ENCODE results near the gene DLGAP1. TPM values are rescaled to one million over a fixed set of nuclear protein-coding genes. Genes with fewer than 3 reads are reported as not detected.

The DLGAP1 gene
- total and polyA plus RNA-seq, 10 of the 15 experiments (the other 5 are each of a cell fraction or from before 2014, with no cell fraction given), result 0.23 to 27.6 (median 1.9) TPM

- TF ChIP-seq YY1 (IDR thresholded peaks at IDR 0.05; ENCODE audit: low read depth, low read length), result no peak
- no peak for TF ChIP-seq FOXK2 (IDR thresholded peaks at IDR 0.05)
- TF ChIP-seq EZH2 (IDR thresholded peaks at IDR 0.05; ENCODE audit: borderline replicate concordance, control insufficient read depth, low read depth, low read length), result no peak
- no peak for TF ChIP-seq NR2C2 (IDR thresholded peaks at IDR 0.05; ENCODE audit: borderline replicate concordance, control insufficient read depth, insufficient read length, low read depth)
These were observed 311.5 kb downstream of the DLGAP1 start (continued) for GRCh38 chr18:4143585-4143984.

- no peak overlapping the region for H3K4me3 ChIP-seq
- H3K27me3 ChIP-seq (replicated peaks in 1 of 2; ENCODE audit: control insufficient read depth in 2 of 2, insufficient read depth in 2 of 2, low read length in 1 of 2), result no peaks in the 10 kb centered on the region
- RAD21 ChIA-PET (ENCODE audit: unreplicated experiment), result interaction anchor here (0.8 kb wide), 1 partner anchor 33 kb away, joined by 3 read pairs; no protein-coding TSS in a partner anchor
- SMC1A ChIA-PET (ENCODE audit: uncharacterized antibody, unreplicated experiment), result interaction anchor here (1.3 kb wide), 1 partner anchor 34 kb away, joined by 5 read pairs; no protein-coding TSS in a partner anchor
- intact Hi-C loops (cut with micrococcal nuclease; ENCODE audit: unreplicated experiment), result no loop called here
- CTCF ChIA-PET, result interaction anchor here (1.8 kb wide), 1 partner anchor 11 kb away, joined by 4 read pairs; no protein-coding TSS in a partner anchor
- FAIRE-seq (no peak), DNase-seq (ENCODE audit: low read depth, low spot score) (no peak), ATAC-seq (no peak)
- H3K4me2 ChIP-seq (ENCODE audit: control insufficient read depth, insufficient read depth), result no peak overlapping the region
- no peaks in the 10 kb centered on the region for H4K20me1 ChIP-seq (ENCODE audit: control insufficient read depth, insufficient read depth)
- H2AFZ ChIP-seq (ENCODE audit: control insufficient read depth, low read depth, low read length), result no peak overlapping the region
- TF ChIP-seq IRF3 (IDR thresholded peaks at IDR 0.05) (no peak), ZBTB11 (CRISPR knock-in tag; IDR thresholded peaks at IDR 0.05) (no peak), NBN (IDR thresholded peaks at IDR 0.05) (no peak), EGR1 (IDR thresholded peaks at IDR 0.05; ENCODE audit: borderline replicate concordance in 1 of 2, low read depth in 2 of 2, low read length in 2 of 2) (no peak), USF2 (IDR thresholded peaks at IDR 0.05; ENCODE audit: borderline replicate concordance, low read depth, low read length) (no peak), ZBED1 (IDR thresholded peaks at IDR 0.05; ENCODE audit: borderline replicate concordance) (no peak)
- no peaks in the 10 kb centered on the region; a peak in 1 of 4 replicates for H3K36me3 ChIP-seq (ENCODE audit: control insufficient read depth in 2 of 2, insufficient read depth in 2 of 2, low read length in 1 of 2)
- BruUV-seq (replicated peaks), result no TSS peak
- H3K9ac ChIP-seq (ENCODE audit: control insufficient read depth, insufficient read depth, low read length), result no peak overlapping the region
- no peak overlapping the region for H3K27ac ChIP-seq (ENCODE audit: control insufficient read depth, insufficient read depth)
- no peaks in the 10 kb centered on the region; the same call in 2 of the 3 replicates for H3K9me3 ChIP-seq (replicated peaks; ENCODE audit: control insufficient read depth, insufficient read depth, low read length)
- WGBS (ENCODE audit: insufficient coverage, insufficient replicate concordance, low lambda C conversion rate, missing lambda C conversion rate), result 48% methylated on average over 5 of the region's 5 CpGs
- no peaks in the 10 kb centered on the region for H3K4me1 ChIP-seq (ENCODE audit: control insufficient read depth, insufficient read depth, low read length)
- in situ Hi-C loops (cut with MboI), result no loop called here
- POLR2A ChIA-PET, result no interaction called here
- no peaks in the 10 kb centered on the region for H3K79me2 ChIP-seq (ENCODE audit: control insufficient read depth, insufficient read depth, low read length)
These were observed 312.2 kb downstream of the DLGAP1 start for GRCh38 chr18:4142876-4143275.
